Calu3 (cell line): ENCODE measurements around the gene CNTNAP2. TPM values are rescaled to one million over a fixed set of nuclear protein-coding genes. Genes with fewer than 3 reads are reported as not detected.

ENCODE experiments used
- BruUV-seq: library from RNA; stranded (reverse); fragments of 400-500 nt; replicated peaks from 2 replicates; lab custom pipeline; 2021; lab: Mats Ljungman, UMichigan
- CTCF ChIA-PET: fragments of 300-600 bp; sonication (Branson Sonifier 250); formaldehyde crosslinking; loops from one replicate; lab custom pipeline; 2022; ENCODE audit warnings: antibody characterized with exemption; lab: Charles Lee
- DNase-seq: peaks from one replicate; pipeline ENCODE4 v3.0.0; 2022
- H3K27ac Mint-ChIP-seq: one replicate; pipeline ENCODE4 v1.8.0; 2022; ENCODE audit warnings: mixed read lengths; ENCODE audit not compliant: unreplicated experiment
- H3K27me3 Mint-ChIP-seq: one replicate; pipeline ENCODE4 v1.8.0; 2022; ENCODE audit warnings: mixed read lengths; ENCODE audit not compliant: unreplicated experiment
- H3K36me3 Mint-ChIP-seq: one replicate; pipeline ENCODE4 v1.8.0; 2022; ENCODE audit warnings: mild to moderate bottlenecking, moderate library complexity, mixed read lengths; ENCODE audit not compliant: insufficient read depth, unreplicated experiment
- H3K4me1 Mint-ChIP-seq: one replicate; pipeline ENCODE4 v1.8.0; 2022; ENCODE audit warnings: mild to moderate bottlenecking, low read depth, mixed read lengths; ENCODE audit not compliant: unreplicated experiment
- H3K4me3 Mint-ChIP-seq: one replicate; pipeline ENCODE4 v1.8.0; 2022; ENCODE audit warnings: mild to moderate bottlenecking, low read depth, moderate library complexity, mixed read lengths; ENCODE audit not compliant: unreplicated experiment
- H3K9me3 Mint-ChIP-seq: one replicate; pipeline ENCODE4 v1.8.0; 2022; ENCODE audit warnings: low read depth, mixed read lengths; ENCODE audit not compliant: unreplicated experiment
- intact Hi-C: fragments of 100-400 bp; cut with micrococcal nuclease; formaldehyde crosslinking; loops from one replicate; pipeline ENCODE4 v1.10.0; 2022; ENCODE audit not compliant: unreplicated experiment
- total RNA-seq: library from RNA; stranded (reverse); gene quantifications from 2 replicates; pipeline ENCODE4 v1.2.3, GENCODE V29; 2022
- TF ChIP-seq, protein P1 (sequence below): fragments of 200-600 bp; IDR thresholded peaks from one replicate; pipeline ENCODE4 v1.8.0; 2022; ENCODE audit warnings: antibody characterized with exemption; ENCODE audit not compliant: unreplicated experiment

Gene CNTNAP2
- total RNA-seq, 1 experiment from 2014 or later = 1.1 TPM

DNA sequence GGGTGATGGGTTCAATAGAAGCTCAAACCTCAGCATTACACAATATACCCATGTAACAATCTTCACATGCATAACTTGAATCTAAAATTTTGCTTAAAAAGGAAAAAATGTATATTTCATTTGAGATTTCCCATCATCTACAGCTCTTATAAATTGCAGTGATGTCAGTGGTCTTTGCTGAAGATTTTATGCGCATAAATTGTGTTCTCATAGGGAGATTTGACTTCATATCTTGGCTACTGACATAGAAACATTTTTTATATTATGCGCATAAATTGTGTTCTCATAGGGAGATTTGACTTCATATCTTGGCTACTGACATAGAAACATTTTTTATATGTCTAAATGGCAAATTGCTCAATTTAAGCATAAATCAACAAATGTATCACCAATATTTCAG lies 1348.6 kb downstream of the CNTNAP2 start:
- no peak overlapping the region for H3K4me3 Mint-ChIP-seq
- intact Hi-C loops = no loop called here
- H3K27me3 Mint-ChIP-seq = no peaks in the 10 kb centered on the region
- H3K27ac Mint-ChIP-seq = no peak overlapping the region
- TF ChIP-seq, protein P1, sequence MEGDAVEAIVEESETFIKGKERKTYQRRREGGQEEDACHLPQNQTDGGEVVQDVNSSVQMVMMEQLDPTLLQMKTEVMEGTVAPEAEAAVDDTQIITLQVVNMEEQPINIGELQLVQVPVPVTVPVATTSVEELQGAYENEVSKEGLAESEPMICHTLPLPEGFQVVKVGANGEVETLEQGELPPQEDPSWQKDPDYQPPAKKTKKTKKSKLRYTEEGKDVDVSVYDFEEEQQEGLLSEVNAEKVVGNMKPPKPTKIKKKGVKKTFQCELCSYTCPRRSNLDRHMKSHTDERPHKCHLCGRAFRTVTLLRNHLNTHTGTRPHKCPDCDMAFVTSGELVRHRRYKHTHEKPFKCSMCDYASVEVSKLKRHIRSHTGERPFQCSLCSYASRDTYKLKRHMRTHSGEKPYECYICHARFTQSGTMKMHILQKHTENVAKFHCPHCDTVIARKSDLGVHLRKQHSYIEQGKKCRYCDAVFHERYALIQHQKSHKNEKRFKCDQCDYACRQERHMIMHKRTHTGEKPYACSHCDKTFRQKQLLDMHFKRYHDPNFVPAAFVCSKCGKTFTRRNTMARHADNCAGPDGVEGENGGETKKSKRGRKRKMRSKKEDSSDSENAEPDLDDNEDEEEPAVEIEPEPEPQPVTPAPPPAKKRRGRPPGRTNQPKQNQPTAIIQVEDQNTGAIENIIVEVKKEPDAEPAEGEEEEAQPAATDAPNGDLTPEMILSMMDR = no peak
- CTCF ChIA-PET = no interaction called here
- H3K36me3 Mint-ChIP-seq = no peaks in the 10 kb centered on the region
- no peak for DNase-seq
- no TSS peak for BruUV-seq
- H3K9me3 Mint-ChIP-seq = peaks cover 19% of the 10 kb centered on the region
- H3K4me1 Mint-ChIP-seq = no peaks in the 10 kb centered on the region

DNA sequence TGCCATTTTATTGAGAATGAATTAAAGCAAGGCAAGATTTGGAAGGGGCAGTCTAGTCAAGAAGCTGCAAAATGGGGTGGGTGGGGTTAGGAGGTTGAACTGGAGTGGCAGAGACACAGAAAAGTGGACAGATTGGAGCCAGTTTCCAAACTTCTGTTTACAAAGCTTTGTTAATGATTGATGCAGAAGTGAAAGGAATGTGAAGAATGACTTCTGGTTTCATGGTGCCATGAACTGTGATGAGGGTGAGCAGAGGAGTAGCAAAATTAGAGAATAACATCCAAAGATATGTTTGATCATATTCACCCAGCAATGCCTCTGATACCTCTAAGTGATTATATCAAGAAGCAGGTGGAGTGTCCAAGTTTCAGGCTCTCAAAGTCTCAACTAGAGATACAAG lies 1356.0 kb downstream of the CNTNAP2 start:
- H3K4me1 Mint-ChIP-seq = no peaks in the 10 kb centered on the region
- no peak for DNase-seq
- H3K36me3 Mint-ChIP-seq = no peaks in the 10 kb centered on the region
- H3K4me3 Mint-ChIP-seq = no peak overlapping the region
- peaks cover 24% of the 10 kb centered on the region for H3K9me3 Mint-ChIP-seq
- no peak overlapping the region for H3K27ac Mint-ChIP-seq
- CTCF ChIA-PET = no interaction called here
- intact Hi-C loops = no loop called here
- BruUV-seq = no TSS peak
- H3K27me3 Mint-ChIP-seq = no peaks in the 10 kb centered on the region
- TF ChIP-seq, protein P1 = no peak

DNA sequence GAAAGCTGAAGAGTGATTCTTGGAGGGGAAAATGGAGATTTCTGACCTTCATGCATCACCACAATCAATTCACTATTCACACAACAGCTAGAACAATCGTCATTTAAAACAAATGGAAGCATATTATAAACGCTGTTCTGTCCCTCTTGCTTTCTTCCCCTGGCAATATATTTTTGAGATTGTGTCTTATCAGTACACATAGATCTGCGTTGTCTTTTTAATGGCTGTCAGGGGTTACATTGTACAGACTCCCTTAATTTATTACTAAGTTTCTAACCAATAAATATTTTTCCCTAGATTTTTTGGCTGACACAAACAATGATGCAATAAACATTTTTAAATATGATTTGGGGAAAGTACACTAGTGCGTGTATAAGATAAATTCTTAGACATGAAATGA lies 1358.3 kb downstream of the CNTNAP2 start:
- peaks cover 19% of the 10 kb centered on the region for H3K9me3 Mint-ChIP-seq
- H3K27ac Mint-ChIP-seq = no peak overlapping the region
- no peaks in the 10 kb centered on the region for H3K27me3 Mint-ChIP-seq
- H3K36me3 Mint-ChIP-seq = no peaks in the 10 kb centered on the region
- intact Hi-C loops = no loop called here
- BruUV-seq = no TSS peak
- DNase-seq = no peak
- CTCF ChIA-PET = no interaction called here
- TF ChIP-seq, protein P1 = no peak
- no peaks in the 10 kb centered on the region for H3K4me1 Mint-ChIP-seq
- no peak overlapping the region for H3K4me3 Mint-ChIP-seq

GRCh38 chr7:147477526-147477925 lies 1360.9 kb downstream of the CNTNAP2 start:
- TF ChIP-seq, protein P1 = no peak
- no peaks in the 10 kb centered on the region for H3K36me3 Mint-ChIP-seq
- BruUV-seq = no TSS peak
- peaks cover 7% of the 10 kb centered on the region for H3K9me3 Mint-ChIP-seq
- no peak overlapping the region for H3K4me3 Mint-ChIP-seq
- intact Hi-C loops = no loop called here
- no peaks in the 10 kb centered on the region for H3K4me1 Mint-ChIP-seq
- no peak for DNase-seq
- CTCF ChIA-PET = interaction anchor here (0.6 kb wide), 1 partner anchor 1345 kb away, joined by 3 read pairs; no protein-coding TSS in a partner anchor
- H3K27ac Mint-ChIP-seq = no peak overlapping the region
- no peaks in the 10 kb centered on the region for H3K27me3 Mint-ChIP-seq
